Muscle of leg (tissue), 11 donors: Measurements from ENCODE around the gene LRRK2. TPM values are rescaled to one million over a fixed set of nuclear protein-coding genes. Genes with fewer than 3 reads are reported as not detected.

Experiments used
- DNase-seq: peaks from one replicate; pipeline ENCODE4 v3.0.0; 2013
- H3K27ac ChIP-seq: one replicate; pipeline ENCODE4 v1.5.1; 2013; ENCODE audit warnings: mild to moderate bottlenecking, low read length, control low read depth
- H3K27me3 ChIP-seq: one replicate; pipeline ENCODE4 v1.6.1; 2013; ENCODE audit warnings: low read length; ENCODE audit not compliant: control insufficient read depth, insufficient read depth
- H3K36me3 ChIP-seq: one replicate; pipeline ENCODE4 v1.6.1; 2013; ENCODE audit warnings: low read length; ENCODE audit not compliant: control insufficient read depth, insufficient read depth
- H3K4me1 ChIP-seq: one replicate; pipeline ENCODE4 v1.6.1; 2013; ENCODE audit warnings: low read length; ENCODE audit not compliant: control insufficient read depth, insufficient read depth
- H3K4me3 ChIP-seq: one replicate; pipeline ENCODE4 v1.5.1; 2013; ENCODE audit warnings: low read length, control low read depth
- H3K9me3 ChIP-seq: replicated peaks from 2 replicates; pipeline ENCODE4 v1.6.1; 2013; ENCODE audit warnings: low read depth, low read length; ENCODE audit not compliant: control insufficient read depth
- WGBS: methylation state at CpG from one replicate; pipeline ENCODE4 v1.1.5; 2013; ENCODE audit warnings: missing lambda C conversion rate; ENCODE audit not compliant: insufficient coverage; 5-methylcytosine and 5-hydroxymethylcytosine counted together
- polyA plus RNA-seq, 8 donors: library from polyadenylated mRNA; unstranded; fragments of 120-200 nt; gene quantifications; one replicate each; pipeline versions ENCODE4 v1.2.1 to v1.2.3, GENCODE V29; 2013; ENCODE audit warnings: inconsistent platforms in 1 of 8, low replicate concordance in 1 of 8; ENCODE audit not compliant: insufficient read length in 8 of 8, insufficient read depth in 1 of 8
- total RNA-seq: library from RNA; stranded (reverse); fragments of 120-200 nt; gene quantifications from one replicate; pipeline ENCODE4 v1.2.4, GENCODE V29; 2013

LRRK2 gene
- total and polyA plus RNA-seq, 9 donors: 2.7 to 5.9 (median 3.3) TPM

GRCh38 chr12:40227447-40227846 is 2.6 kb downstream of the LRRK2 start:
- H3K36me3 ChIP-seq: no peaks in the 10 kb centered on the region
- no peak overlapping the region for H3K27ac ChIP-seq
- DNase-seq: no peak
- no CpG with 5 or more reads among the region's 1 CpG for WGBS
- no peak overlapping the region for H3K4me3 ChIP-seq
- H3K4me1 ChIP-seq: peaks cover 3% of the 10 kb centered on the region
- H3K27me3 ChIP-seq: no peaks in the 10 kb centered on the region
- no peaks in the 10 kb centered on the region for H3K9me3 ChIP-seq

GRCh38 chr12:40228727-40229126 is 3.9 kb downstream of the LRRK2 start:
- Histone ChIP-seq H3K4me1 (peaks cover 3% of the 10 kb centered on the region), H3K9me3 (no peaks in the 10 kb centered on the region), H3K4me3 (no peak overlapping the region), H3K36me3 (no peaks in the 10 kb centered on the region), H3K27ac (no peak overlapping the region), H3K27me3 (no peaks in the 10 kb centered on the region)
- 83% methylated on average over 1 of the region's 3 CpGs for WGBS
- DNase-seq: no peak

GRCh38 chr12:40229690-40230651 is 5.2 kb downstream of the LRRK2 start:
- Histone ChIP-seq H3K27ac (no peak overlapping the region), H3K36me3 (no peaks in the 10 kb centered on the region), H3K27me3 (no peaks in the 10 kb centered on the region), H3K4me1 (peaks cover 3% of the 10 kb centered on the region), H3K9me3 (no peaks in the 10 kb centered on the region), H3K4me3 (no peak overlapping the region)
- WGBS: no CpG with 5 or more reads among the region's 10 CpGs
- DNase-seq: no peak

- Histone ChIP-seq H3K27ac (no peak overlapping the region), H3K36me3 (no peaks in the 10 kb centered on the region), H3K4me3 (no peak overlapping the region), H3K27me3 (no peaks in the 10 kb centered on the region), H3K4me1 (no peaks in the 10 kb centered on the region), H3K9me3 (no peaks in the 10 kb centered on the region)
- DNase-seq: no peak
- WGBS: no CpG with 5 or more reads among the region's 1 CpG
Observed at GRCh38 chr12:40232602-40233001, 7.8 kb downstream of the LRRK2 start.

GRCh38 chr12:40233741-40234367 is 9.1 kb downstream of the LRRK2 start:
- no peaks in the 10 kb centered on the region for H3K27me3 ChIP-seq
- no peak overlapping the region for H3K4me3 ChIP-seq
- no CpG with 5 or more reads among the region's 3 CpGs for WGBS
- H3K4me1 ChIP-seq: no peaks in the 10 kb centered on the region
- no peaks in the 10 kb centered on the region for H3K36me3 ChIP-seq
- no peaks in the 10 kb centered on the region for H3K9me3 ChIP-seq
- no peak for DNase-seq
- no peak overlapping the region for H3K27ac ChIP-seq

GRCh38 chr12:40236357-40236850 is 11.6 kb downstream of the LRRK2 start:
- H3K9me3 ChIP-seq: no peaks in the 10 kb centered on the region
- H3K27ac ChIP-seq: no peak overlapping the region

GRCh38 chr12:40238266-40238902 is 13.6 kb downstream of the LRRK2 start:
- no peak overlapping the region for H3K27ac ChIP-seq

More at GRCh38 chr12:40236357-40236850, 11.6 kb downstream of the LRRK2 start:
- no peak for DNase-seq
- no peak overlapping the region for H3K4me3 ChIP-seq
- 74% methylated on average over 3 of the region's 3 CpGs for WGBS
- no peaks in the 10 kb centered on the region for H3K27me3 ChIP-seq
- H3K4me1 ChIP-seq: no peaks in the 10 kb centered on the region
- no peaks in the 10 kb centered on the region for H3K36me3 ChIP-seq

GRCh38 chr12:40238979-40239378 is 14.2 kb downstream of the LRRK2 start:
- no peak for DNase-seq
- Histone ChIP-seq H3K4me3 (no peak overlapping the region), H3K27me3 (no peaks in the 10 kb centered on the region), H3K36me3 (no peaks in the 10 kb centered on the region), H3K27ac (no peak overlapping the region), H3K9me3 (no peaks in the 10 kb centered on the region), H3K4me1 (no peaks in the 10 kb centered on the region)
- WGBS: 96% methylated on average over 4 of the region's 5 CpGs

More at GRCh38 chr12:40238266-40238902, 13.6 kb downstream of the LRRK2 start:
- WGBS: 0% methylated on average over 1 of the region's 1 CpG
- no peak for DNase-seq
- Histone ChIP-seq H3K36me3 (no peaks in the 10 kb centered on the region), H3K4me3 (no peak overlapping the region), H3K9me3 (no peaks in the 10 kb centered on the region), H3K4me1 (no peaks in the 10 kb centered on the region), H3K27me3 (no peaks in the 10 kb centered on the region)

GRCh38 chr12:40240779-40241178 is 16.0 kb downstream of the LRRK2 start:
- WGBS: 94% methylated on average over 4 of the region's 4 CpGs
- no peaks in the 10 kb centered on the region for H3K36me3 ChIP-seq
- H3K9me3 ChIP-seq: no peaks in the 10 kb centered on the region
- no peaks in the 10 kb centered on the region for H3K4me1 ChIP-seq
- no peak for DNase-seq
- no peaks in the 10 kb centered on the region for H3K27me3 ChIP-seq
- no peak overlapping the region for H3K4me3 ChIP-seq
- H3K27ac ChIP-seq: no peak overlapping the region

- H3K4me3 ChIP-seq: no peak overlapping the region
- H3K36me3 ChIP-seq: no peaks in the 10 kb centered on the region
- no peaks in the 10 kb centered on the region for H3K27me3 ChIP-seq
- no peaks in the 10 kb centered on the region for H3K9me3 ChIP-seq
- H3K27ac ChIP-seq: no peak overlapping the region
- H3K4me1 ChIP-seq: no peaks in the 10 kb centered on the region
- no CpG with 5 or more reads among the region's 1 CpG for WGBS
- DNase-seq: peak; percentile 74
Observed at GRCh38 chr12:40241741-40242140, 16.9 kb downstream of the LRRK2 start.
